GM18870 (cell line): Measurements from ENCODE around the gene PTTG1IP.

Experiments used
- ATAC-seq: cut with Tn5 transposase; IDR thresholded peaks from one replicate; pipeline ENCODE4 v1.9.1; 2021; ENCODE audit warnings: moderate library complexity; ENCODE audit not compliant: unreplicated experiment

Gene PTTG1IP

GRCh38 chr21:44813149-44813548, 60.3 kb downstream of the PTTG1IP start:
- ATAC-seq: no peak

GRCh38 chr21:44812640-44813039, 60.9 kb downstream of the PTTG1IP start:
- ATAC-seq: no peak

- ATAC-seq: no peak
These were observed 62.7 kb downstream of the PTTG1IP start for GRCh38 chr21:44810779-44811178.

GRCh38 chr21:44805859-44806258, 67.6 kb downstream of the PTTG1IP start:
- ATAC-seq: no peak

- no peak for ATAC-seq
These were observed 68.3 kb downstream of the PTTG1IP start for GRCh38 chr21:44805226-44805625.

GRCh38 chr21:44804762-44805161, 68.7 kb downstream of the PTTG1IP start:
- ATAC-seq: no peak

GRCh38 chr21:44803651-44804050, 69.8 kb downstream of the PTTG1IP start:
- ATAC-seq: no peak

GRCh38 chr21:44802396-44803153, 70.9 kb downstream of the PTTG1IP start:
- ATAC-seq: no peak

GRCh38 chr21:44801468-44802395, 71.8 kb downstream of the PTTG1IP start, which contains the start of gene UBE2G2:
Gene UBE2G2 (minus strand): TSS chr21:44801820. CDS start chr21:44801748, 72 bp downstream.
- ATAC-seq: no peak

- no peak for ATAC-seq
These were observed 72.5 kb downstream of the PTTG1IP start for GRCh38 chr21:44800971-44801467.

- ATAC-seq: no peak
These were observed 73.4 kb downstream of the PTTG1IP start for GRCh38 chr21:44800103-44800502.

- no peak for ATAC-seq
These were observed 73.8 kb downstream of the PTTG1IP start for GRCh38 chr21:44799646-44800045.
